ENCODE measurements around the gene PECR. TPM values are rescaled to one million over a fixed set of nuclear protein-coding genes. Genes with fewer than 3 reads are reported as not detected.

The PECR gene
- total and polyA plus RNA-seq, 7 donors = 1.9 to 4.8 (median 2.5) TPM

DNA sequence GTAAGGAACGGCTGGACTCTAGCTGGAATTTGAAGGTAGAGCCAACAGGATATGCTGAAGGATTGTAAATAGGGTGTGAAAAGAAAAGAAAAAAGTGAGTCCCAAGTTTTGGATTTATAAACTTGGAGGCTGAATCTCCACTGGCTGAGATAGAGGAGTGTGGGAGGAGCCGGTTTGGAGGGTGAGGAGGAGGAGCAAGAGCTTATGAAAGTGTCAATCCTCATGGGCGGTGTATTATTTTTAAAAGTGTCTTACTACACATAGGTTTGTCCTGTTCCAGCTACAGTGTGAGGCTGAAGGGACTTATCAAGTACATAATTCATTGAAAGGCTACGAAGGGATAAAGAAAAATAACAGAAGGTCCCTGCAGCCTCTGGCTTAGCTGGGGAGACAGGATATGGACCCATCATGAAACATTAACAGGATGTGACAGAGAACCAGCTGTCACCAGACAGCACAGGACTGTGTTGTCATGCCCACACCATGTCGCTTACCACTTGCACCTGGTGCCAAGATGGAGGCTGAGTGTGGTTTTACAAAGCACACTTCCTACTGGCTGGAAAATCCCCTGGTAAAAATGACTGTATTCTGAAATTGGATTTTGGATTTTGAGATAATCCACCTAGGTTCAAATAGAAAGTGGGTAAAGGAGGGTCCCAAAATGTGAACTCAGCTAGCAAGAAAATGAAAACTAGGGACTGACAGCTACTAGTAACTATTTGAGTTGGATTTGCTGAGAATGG lies 65.7 kb downstream of the PECR start:
- DNase-seq = no peak
- Histone ChIP-seq H3K9me3 (no peaks in the 10 kb centered on the region), H3K4me3 (no peak overlapping the region), H3K27ac (no peak overlapping the region), H3K4me1 (no peaks in the 10 kb centered on the region), H3K27me3 (ENCODE audit: insufficient read depth in 3 of 3, low read length in 2 of 3) (no peaks in the 10 kb centered on the region), H3K36me3 (ENCODE audit: insufficient read depth in 1 of 2, low read depth in 1 of 2) (no peaks in the 10 kb centered on the region)
- 66 to 78% (median 75%) methylated on average over 5 of the region's 5 CpGs for WGBS, 3 donors
- no peak for ATAC-seq
- TF ChIP-seq CTCF (IDR thresholded peaks at IDR 0.05) = no peak
- intact Hi-C loops (cut with DNase I) = no loop called here

DNA sequence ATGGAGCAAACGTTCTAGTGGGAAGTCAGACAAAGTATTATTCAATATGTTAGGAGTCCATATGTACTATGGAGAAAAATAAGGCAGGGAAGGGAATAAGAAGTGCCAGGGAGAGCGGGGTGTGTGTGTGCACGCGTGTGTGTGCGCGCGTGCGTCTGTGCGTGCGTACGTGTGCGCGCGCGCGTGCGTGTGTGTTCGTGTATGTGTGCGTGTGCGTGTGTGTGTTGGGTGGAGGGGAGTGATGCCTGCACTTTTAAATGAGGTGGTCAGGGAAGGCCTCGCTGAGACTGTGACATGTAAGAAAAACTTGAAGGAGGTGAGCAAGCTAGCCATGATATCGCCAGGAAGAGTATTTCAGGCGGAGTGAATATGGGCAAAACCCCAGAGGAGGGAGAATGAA lies 66.6 kb downstream of the PECR start:
- H3K4me1 ChIP-seq = no peaks in the 10 kb centered on the region
- no peak overlapping the region for H3K27ac ChIP-seq
- no peaks in the 10 kb centered on the region for H3K36me3 ChIP-seq (ENCODE audit: insufficient read depth in 1 of 2, low read depth in 1 of 2)
- no peaks in the 10 kb centered on the region for H3K9me3 ChIP-seq
- no peak for DNase-seq
- 92 to 95% (median 94%) methylated on average over 23 of the region's 23 CpGs for WGBS, 3 donors
- ATAC-seq = no peak
- H3K4me3 ChIP-seq = no peak overlapping the region
- no peaks in the 10 kb centered on the region for H3K27me3 ChIP-seq (ENCODE audit: insufficient read depth in 3 of 3, low read length in 2 of 3)
- TF ChIP-seq CTCF (IDR thresholded peaks at IDR 0.05) = no peak
- intact Hi-C loops (cut with DNase I) = no loop called here

DNA sequence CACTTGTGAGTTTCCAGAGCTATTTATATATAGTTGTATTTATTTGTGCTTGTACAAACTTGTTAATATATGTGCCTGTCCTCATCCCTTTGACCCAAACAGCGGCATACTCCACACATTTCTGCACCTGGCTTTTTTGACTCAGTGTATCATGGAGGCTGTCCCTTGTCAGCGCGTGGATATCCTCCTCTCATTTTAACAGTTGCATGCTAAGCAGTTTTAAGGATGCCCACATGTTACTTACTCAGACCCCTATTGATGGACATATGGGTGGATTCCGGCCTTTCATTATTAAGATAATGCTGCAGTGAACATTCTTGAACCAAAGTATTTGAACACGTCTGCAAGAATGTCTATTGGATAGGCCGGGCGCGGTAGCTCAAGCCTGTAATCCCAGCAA lies 67.6 kb downstream of the PECR start:
- H3K36me3 ChIP-seq (ENCODE audit: insufficient read depth in 1 of 2, low read depth in 1 of 2) = no peaks in the 10 kb centered on the region
- no peak overlapping the region for H3K27ac ChIP-seq
- intact Hi-C loops (cut with DNase I) = no loop called here
- no peak for DNase-seq
- no peaks in the 10 kb centered on the region for H3K4me1 ChIP-seq
- H3K4me3 ChIP-seq = peak overlapping the region; percentile 79
- no peaks in the 10 kb centered on the region for H3K27me3 ChIP-seq (ENCODE audit: insufficient read depth in 3 of 3, low read length in 2 of 3)
- no peak for ATAC-seq
- TF ChIP-seq CTCF (IDR thresholded peaks at IDR 0.05) = no peak
- H3K9me3 ChIP-seq = no peaks in the 10 kb centered on the region
- 89 to 91% (median 90%) methylated on average over 8 of the region's 8 CpGs for WGBS, 3 donors

DNA sequence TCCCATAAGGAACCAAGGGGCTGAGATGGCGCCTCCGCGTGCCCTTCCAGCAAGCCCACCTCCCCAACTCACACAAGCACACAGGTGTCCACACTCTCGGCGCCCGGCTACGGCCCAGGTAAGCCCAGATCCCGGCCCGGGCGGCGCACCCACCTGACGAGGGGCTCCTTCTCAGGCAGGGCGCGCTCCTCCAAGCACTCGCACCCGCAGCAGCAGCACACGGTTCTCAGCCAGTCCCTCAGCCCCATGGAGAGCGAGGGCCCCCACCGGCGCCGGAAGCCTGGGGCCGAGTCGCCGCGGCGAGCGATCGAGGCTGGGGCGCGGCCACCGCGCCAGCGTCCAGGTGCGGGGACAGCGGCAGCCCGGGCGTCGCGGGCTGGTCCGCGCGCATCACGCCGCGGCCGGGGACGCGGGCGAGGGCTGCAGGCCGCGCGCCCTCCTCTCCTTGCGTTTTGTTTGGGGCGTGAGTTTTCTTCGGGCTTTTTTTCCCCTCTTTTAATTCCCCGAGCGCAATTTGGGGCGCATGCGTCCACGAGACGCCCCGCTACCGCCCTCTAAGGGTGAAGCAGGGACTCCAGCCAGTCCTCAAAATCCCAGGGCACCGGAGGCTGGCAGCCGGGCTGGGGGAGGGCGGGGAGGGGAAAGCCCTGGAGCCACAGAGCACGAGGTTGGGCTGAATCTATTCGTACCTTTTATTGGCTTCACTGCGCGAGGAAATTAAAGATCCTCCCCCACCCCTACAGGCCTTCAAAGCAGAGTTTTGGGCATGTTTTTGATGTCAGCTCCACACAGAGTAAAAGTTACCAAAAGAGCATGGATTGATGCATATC lies 68.3 kb downstream of the PECR start, which contains the start of gene MREG:
Gene MREG (minus strand): TSS at position 472 of the 830 bp plus-strand sequence. CDS start 224 bp downstream, at position 248.
- no peaks in the 10 kb centered on the region for H3K27me3 ChIP-seq (ENCODE audit: insufficient read depth in 3 of 3, low read length in 2 of 3)
- peak; percentile 64 for TF ChIP-seq CTCF (IDR thresholded peaks at IDR 0.05)
- no peaks in the 10 kb centered on the region for H3K36me3 ChIP-seq (ENCODE audit: insufficient read depth in 1 of 2, low read depth in 1 of 2)
- H3K4me1 ChIP-seq = no peaks in the 10 kb centered on the region
- 1% methylated on average over 57 to 70 of the region's 70 CpGs for WGBS, 3 donors
- H3K27ac ChIP-seq = no peak within 1 kb of the TSS
- peak; percentile 64 to 81 for DNase-seq
- intact Hi-C loops (cut with DNase I) = no loop called here
- no peaks in the 10 kb centered on the region for H3K9me3 ChIP-seq
- peak; percentile 73 to 90 (median 86) for ATAC-seq
- peak within 1 kb of the TSS; percentile 79 for H3K4me3 ChIP-seq
